Tibial nerve (tissue), 4 donors: ENCODE data around the gene AGL. TPM values are rescaled to one million over a fixed set of nuclear protein-coding genes. Genes with fewer than 3 reads are reported as not detected.

Experiments
- DNase-seq, 2 donors: peaks; one replicate each; pipeline ENCODE4 v3.0.0-alpha.2; 2019; ENCODE audit warnings: low spot score in 2 of 2
- H3K27ac ChIP-seq, 4 donors: fragments of 200-600 bp; sonication (generic) in 3 of 4; one replicate each; pipeline ENCODE4 v1.5.1; 2017 to 2019; ENCODE audit warnings: mild to moderate bottlenecking in 1 of 4
- H3K27me3 ChIP-seq, 2 donors: fragments of 200-600 bp; sonication (generic) in 1 of 2; one replicate each; pipeline versions ENCODE4 v1.5.1 to v1.6.0; 2017 to 2019
- H3K36me3 ChIP-seq, 3 donors: fragments of 200-600 bp; sonication (generic); one replicate each; pipeline ENCODE4 v1.5.1; 2018 to 2019
- H3K4me1 ChIP-seq, 4 donors: fragments of 200-600 bp; sonication (generic) in 3 of 4; one replicate each; pipeline ENCODE4 v1.5.1; 2017 to 2019
- H3K4me3 ChIP-seq, 4 donors: fragments of 200-600 bp; sonication (generic) in 3 of 4; one replicate each; pipeline ENCODE4 v1.5.1; 2017 to 2019; ENCODE audit warnings: mild to moderate bottlenecking in 1 of 4, moderate library complexity in 1 of 4
- H3K9me3 ChIP-seq, 4 donors: fragments of 200-600 bp; sonication (generic) in 3 of 4; one replicate each; pipeline ENCODE4 v1.5.1; 2017 to 2019
- CTCF ChIP-seq, 5 experiments: fragments of 200-600 bp in 3 of 5; fragments of 450-650 bp in 2 of 5; sonication (generic) in 3 of 5; IDR thresholded peaks; one replicate each; pipeline ENCODE4 v1.5.1; 2016 to 2019; ENCODE audit warnings: antibody characterized with exemption in 5 of 5, mild to moderate bottlenecking in 3 of 5, moderate library complexity in 2 of 5
- EP300 ChIP-seq, 2 donors: sonication (generic); formaldehyde crosslinking; IDR thresholded peaks; one replicate each; pipeline ENCODE4 v1.6.1; 2017; ENCODE audit warnings: antibody characterized with exemption in 2 of 2, mild to moderate bottlenecking in 1 of 2
- POLR2A ChIP-seq, 2 donors: fragments of 450-650 bp; IDR thresholded peaks; one replicate each; pipeline ENCODE4 v1.6.1; 2017; ENCODE audit warnings: antibody characterized with exemption in 2 of 2, mild to moderate bottlenecking in 2 of 2, moderate library complexity in 2 of 2
- WGBS, 2 donors: methylation state at CpG; one replicate each; pipeline ENCODE4 v1.1.5; 2018; 5-methylcytosine and 5-hydroxymethylcytosine counted together
- total RNA-seq, 4 donors: library from RNA; depleted of rRNA; stranded (reverse); fragments of >200 nt; gene quantifications; one replicate each; pipeline ENCODE4 v1.1.0, GENCODE V29; 2016

AGL gene
- total RNA-seq, 4 donors from 2014 or later = 12.4 to 18.6 (median 13.9) TPM

DNA sequence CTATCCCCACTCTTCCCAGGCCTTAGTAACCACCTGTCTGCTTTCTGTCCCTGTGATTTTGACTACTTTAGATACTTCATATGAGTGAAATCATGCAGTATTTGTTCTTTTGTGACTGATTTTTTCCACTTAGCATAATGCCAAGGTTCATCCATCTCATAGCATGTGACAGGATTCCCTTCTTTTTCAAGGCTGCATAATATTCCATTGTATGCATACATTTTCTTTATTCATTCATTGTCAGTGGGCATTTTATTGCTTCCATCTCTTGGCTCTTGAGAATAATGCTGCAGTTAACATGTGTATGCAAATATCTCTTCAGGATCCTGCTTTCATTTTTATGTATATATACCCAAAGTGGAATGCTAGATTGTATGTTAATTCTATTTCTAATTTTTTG is 56.4 kb downstream of the AGL start:
- TF ChIP-seq EP300 (IDR thresholded peaks at IDR 0.05) = no peak
- TF ChIP-seq CTCF (IDR thresholded peaks at IDR 0.05) = no peak
- TF ChIP-seq POLR2A (IDR thresholded peaks at IDR 0.05) = no peak
- DNase-seq = no peak
- H3K36me3 ChIP-seq = peaks cover 0 to 59% (median 3%) of the 10 kb centered on the region in 3 donors
- no peak overlapping the region for H3K4me3 ChIP-seq
- H3K27ac ChIP-seq = no peak overlapping the region
- H3K4me1 ChIP-seq = no peaks in the 10 kb centered on the region
- H3K27me3 ChIP-seq = no peaks in the 10 kb centered on the region
- no peaks in the 10 kb centered on the region for H3K9me3 ChIP-seq

- no peak overlapping the region for H3K27ac ChIP-seq
- no peak overlapping the region for H3K4me3 ChIP-seq
- TF ChIP-seq EP300 (IDR thresholded peaks at IDR 0.05) = no peak
- no peak for TF ChIP-seq POLR2A (IDR thresholded peaks at IDR 0.05)
- no peak for TF ChIP-seq CTCF (IDR thresholded peaks at IDR 0.05)
- WGBS, 2 donors = 89 to 94% methylated on average over 3 of the region's 3 CpGs
- no peaks in the 10 kb centered on the region for H3K27me3 ChIP-seq
- no peaks in the 10 kb centered on the region for H3K4me1 ChIP-seq
- DNase-seq = no peak
- no peaks in the 10 kb centered on the region for H3K9me3 ChIP-seq
- peaks cover 0 to 62% (median 4%) of the 10 kb centered on the region in 3 donors for H3K36me3 ChIP-seq
Observed at GRCh38 chr1:99917214-99917613, 67.1 kb downstream of the AGL start.

- DNase-seq = no peak
- TF ChIP-seq EP300 (IDR thresholded peaks at IDR 0.05) (no peak), POLR2A (IDR thresholded peaks at IDR 0.05) (no peak), CTCF (IDR thresholded peaks at IDR 0.05) (no peak)
- H3K9me3 ChIP-seq = no peaks in the 10 kb centered on the region
- H3K27me3 ChIP-seq = no peaks in the 10 kb centered on the region
- H3K36me3 ChIP-seq = peaks cover 0 to 48% (median 0%) of the 10 kb centered on the region in 3 donors
- 93 to 100% methylated on average over 1 of the region's 1 CpG for WGBS, 2 donors
- no peaks in the 10 kb centered on the region for H3K4me1 ChIP-seq
- no peak overlapping the region for H3K4me3 ChIP-seq
- no peak overlapping the region for H3K27ac ChIP-seq
Observed at GRCh38 chr1:99919220-99919619, 69.1 kb downstream of the AGL start.

DNA sequence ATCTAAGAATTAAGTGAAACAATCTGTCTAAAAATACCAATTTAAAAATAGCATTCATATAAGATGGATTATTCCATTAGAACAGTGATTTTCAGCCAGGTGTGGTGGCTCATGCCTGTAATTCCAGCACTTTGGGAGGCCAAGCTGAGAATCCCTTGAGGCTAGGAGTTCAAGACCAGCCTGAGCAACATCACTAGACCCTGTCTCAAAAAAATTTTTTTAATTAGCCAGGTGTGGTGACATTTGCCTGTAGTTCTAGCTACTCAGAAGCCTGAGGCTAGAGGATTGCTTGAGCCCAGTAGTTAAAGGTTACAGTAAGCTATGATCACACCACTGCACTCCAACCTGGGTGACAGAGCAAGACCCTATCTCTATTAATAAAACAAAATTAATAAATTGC is 84.6 kb downstream of the AGL start:
- H3K36me3 ChIP-seq = no peaks in the 10 kb centered on the region
- TF ChIP-seq CTCF (IDR thresholded peaks at IDR 0.05) (no peak), POLR2A (IDR thresholded peaks at IDR 0.05) (no peak), EP300 (IDR thresholded peaks at IDR 0.05) (no peak)
- DNase-seq = no peak
- H3K4me3 ChIP-seq = no peak overlapping the region
- H3K9me3 ChIP-seq = no peaks in the 10 kb centered on the region
- H3K27ac ChIP-seq = no peak overlapping the region
- H3K27me3 ChIP-seq = no peaks in the 10 kb centered on the region
- H3K4me1 ChIP-seq = no peaks in the 10 kb centered on the region

- Histone ChIP-seq H3K36me3 (no peaks in the 10 kb centered on the region), H3K4me3 (no peak overlapping the region), H3K27me3 (no peaks in the 10 kb centered on the region), H3K27ac (no peak overlapping the region), H3K9me3 (no peaks in the 10 kb centered on the region), H3K4me1 (no peaks in the 10 kb centered on the region)
- DNase-seq = no peak
- TF ChIP-seq EP300 (IDR thresholded peaks at IDR 0.05) (no peak), CTCF (IDR thresholded peaks at IDR 0.05) (no peak), POLR2A (IDR thresholded peaks at IDR 0.05) (no peak)
- 84 to 89% methylated on average over 1 of the region's 1 CpG for WGBS, 2 donors
Observed at GRCh38 chr1:99935534-99935933, 85.4 kb downstream of the AGL start.
